Measurements from ENCODE around the gene DACT2.

DNA sequence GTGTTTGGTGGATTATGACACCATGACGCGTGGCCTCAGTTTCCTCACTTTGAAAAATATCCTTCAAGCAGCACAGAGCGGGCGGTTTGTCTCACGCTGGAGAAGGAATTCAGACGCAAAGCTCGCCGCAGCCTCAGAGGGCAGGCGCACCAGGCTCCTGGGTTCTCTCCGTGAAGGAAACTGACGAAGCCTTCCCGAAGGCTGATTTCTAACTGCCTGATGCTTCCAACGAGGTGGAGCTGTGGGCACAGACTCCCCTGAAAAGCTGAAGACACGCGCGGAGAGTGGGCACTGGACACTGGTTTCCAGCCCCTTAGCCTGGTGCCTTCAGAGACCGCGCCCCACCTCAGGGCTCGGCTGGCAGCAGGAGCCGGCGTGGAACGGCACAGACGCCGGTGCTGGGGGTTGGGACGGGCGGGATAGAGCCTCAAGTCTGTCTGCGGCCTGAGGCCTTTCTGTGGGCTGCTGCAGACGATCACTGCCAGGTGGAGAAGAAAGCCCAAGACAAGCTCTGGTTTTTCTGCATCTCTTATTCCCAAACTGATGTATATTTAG is 56.1 kb downstream of the DACT2 start:
- TF ChIP-seq, protein P1, sequence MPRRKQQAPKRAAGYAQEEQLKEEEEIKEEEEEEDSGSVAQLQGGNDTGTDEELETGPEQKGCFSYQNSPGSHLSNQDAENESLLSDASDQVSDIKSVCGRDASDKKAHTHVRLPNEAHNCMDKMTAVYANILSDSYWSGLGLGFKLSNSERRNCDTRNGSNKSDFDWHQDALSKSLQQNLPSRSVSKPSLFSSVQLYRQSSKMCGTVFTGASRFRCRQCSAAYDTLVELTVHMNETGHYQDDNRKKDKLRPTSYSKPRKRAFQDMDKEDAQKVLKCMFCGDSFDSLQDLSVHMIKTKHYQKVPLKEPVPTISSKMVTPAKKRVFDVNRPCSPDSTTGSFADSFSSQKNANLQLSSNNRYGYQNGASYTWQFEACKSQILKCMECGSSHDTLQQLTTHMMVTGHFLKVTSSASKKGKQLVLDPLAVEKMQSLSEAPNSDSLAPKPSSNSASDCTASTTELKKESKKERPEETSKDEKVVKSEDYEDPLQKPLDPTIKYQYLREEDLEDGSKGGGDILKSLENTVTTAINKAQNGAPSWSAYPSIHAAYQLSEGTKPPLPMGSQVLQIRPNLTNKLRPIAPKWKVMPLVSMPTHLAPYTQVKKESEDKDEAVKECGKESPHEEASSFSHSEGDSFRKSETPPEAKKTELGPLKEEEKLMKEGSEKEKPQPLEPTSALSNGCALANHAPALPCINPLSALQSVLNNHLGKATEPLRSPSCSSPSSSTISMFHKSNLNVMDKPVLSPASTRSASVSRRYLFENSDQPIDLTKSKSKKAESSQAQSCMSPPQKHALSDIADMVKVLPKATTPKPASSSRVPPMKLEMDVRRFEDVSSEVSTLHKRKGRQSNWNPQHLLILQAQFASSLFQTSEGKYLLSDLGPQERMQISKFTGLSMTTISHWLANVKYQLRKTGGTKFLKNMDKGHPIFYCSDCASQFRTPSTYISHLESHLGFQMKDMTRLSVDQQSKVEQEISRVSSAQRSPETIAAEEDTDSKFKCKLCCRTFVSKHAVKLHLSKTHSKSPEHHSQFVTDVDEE (CRISPR knock-in tag; IDR thresholded peaks at IDR 0.05): no peak
- TF ChIP-seq PPARA (CRISPR knock-in tag; IDR thresholded peaks at IDR 0.05; ENCODE audit: borderline replicate concordance) (no peak), ZNF8 (CRISPR knock-in tag; IDR thresholded peaks at IDR 0.05) (no peak), ZFP3 (CRISPR knock-in tag; IDR thresholded peaks at IDR 0.05) (no peak)
- TF ChIP-seq, protein P2, sequence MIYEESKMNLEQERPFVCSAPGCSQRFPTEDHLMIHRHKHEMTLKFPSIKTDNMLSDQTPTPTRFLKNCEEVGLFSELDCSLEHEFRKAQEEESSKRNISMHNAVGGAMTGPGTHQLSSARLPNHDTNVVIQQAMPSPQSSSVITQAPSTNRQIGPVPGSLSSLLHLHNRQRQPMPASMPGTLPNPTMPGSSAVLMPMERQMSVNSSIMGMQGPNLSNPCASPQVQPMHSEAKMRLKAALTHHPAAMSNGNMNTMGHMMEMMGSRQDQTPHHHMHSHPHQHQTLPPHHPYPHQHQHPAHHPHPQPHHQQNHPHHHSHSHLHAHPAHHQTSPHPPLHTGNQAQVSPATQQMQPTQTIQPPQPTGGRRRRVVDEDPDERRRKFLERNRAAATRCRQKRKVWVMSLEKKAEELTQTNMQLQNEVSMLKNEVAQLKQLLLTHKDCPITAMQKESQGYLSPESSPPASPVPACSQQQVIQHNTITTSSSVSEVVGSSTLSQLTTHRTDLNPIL (CRISPR knock-in tag; IDR thresholded peaks at IDR 0.05; ENCODE audit: low read depth): no peak
